ENCODE data around the gene MKS1.

DNA sequence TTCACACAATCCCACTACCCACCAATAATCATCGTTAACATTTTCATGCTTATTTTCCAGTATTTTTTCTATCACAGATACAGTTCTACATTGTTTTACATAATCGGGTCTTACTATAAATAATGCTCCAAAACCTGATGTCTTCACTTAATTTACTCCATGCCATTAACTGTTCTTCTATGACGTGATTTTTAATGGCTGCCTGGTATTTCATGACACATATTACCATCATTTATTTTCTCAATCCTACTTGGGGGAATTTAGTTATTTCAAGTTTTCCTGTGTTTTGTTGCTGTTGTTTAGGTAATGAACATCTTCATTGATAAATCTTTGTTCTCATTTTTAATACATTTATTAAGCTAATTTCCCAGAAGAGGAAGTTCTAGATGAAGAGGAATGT, 34.0 kb upstream of the MKS1 start:
- TF ChIP-seq SREBF2 (IDR thresholded peaks at IDR 0.05) (no peak), JUNB (IDR thresholded peaks at IDR 0.05) (no peak), HOXA7 (CRISPR knock-in tag; IDR thresholded peaks at IDR 0.05) (no peak), CEBPB (IDR thresholded peaks at IDR 0.05) (no peak), ESRRA (IDR thresholded peaks at IDR 0.05; ENCODE audit: borderline replicate concordance, low read length) (no peak), JUN (IDR thresholded peaks at IDR 0.05) (no peak), MAFK (IDR thresholded peaks at IDR 0.05; ENCODE audit: partially characterized antibody) (no peak), EHMT2 (IDR thresholded peaks at IDR 0.05; ENCODE audit: low read depth) (no peak)
- TF ChIP-seq, protein P1, sequence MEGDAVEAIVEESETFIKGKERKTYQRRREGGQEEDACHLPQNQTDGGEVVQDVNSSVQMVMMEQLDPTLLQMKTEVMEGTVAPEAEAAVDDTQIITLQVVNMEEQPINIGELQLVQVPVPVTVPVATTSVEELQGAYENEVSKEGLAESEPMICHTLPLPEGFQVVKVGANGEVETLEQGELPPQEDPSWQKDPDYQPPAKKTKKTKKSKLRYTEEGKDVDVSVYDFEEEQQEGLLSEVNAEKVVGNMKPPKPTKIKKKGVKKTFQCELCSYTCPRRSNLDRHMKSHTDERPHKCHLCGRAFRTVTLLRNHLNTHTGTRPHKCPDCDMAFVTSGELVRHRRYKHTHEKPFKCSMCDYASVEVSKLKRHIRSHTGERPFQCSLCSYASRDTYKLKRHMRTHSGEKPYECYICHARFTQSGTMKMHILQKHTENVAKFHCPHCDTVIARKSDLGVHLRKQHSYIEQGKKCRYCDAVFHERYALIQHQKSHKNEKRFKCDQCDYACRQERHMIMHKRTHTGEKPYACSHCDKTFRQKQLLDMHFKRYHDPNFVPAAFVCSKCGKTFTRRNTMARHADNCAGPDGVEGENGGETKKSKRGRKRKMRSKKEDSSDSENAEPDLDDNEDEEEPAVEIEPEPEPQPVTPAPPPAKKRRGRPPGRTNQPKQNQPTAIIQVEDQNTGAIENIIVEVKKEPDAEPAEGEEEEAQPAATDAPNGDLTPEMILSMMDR (IDR thresholded peaks at IDR 0.05), result no peak
